COLO829 (cell line): ENCODE data around the gene EPS15.
"Not testable (repeated sequence)": the region's sequence is repeated elsewhere in the genome, so short reads cannot be mapped to it uniquely, and the experiment has no call there.

Experiments
- DNase-seq: peaks from one replicate; pipeline ENCODE4 v3.0.0; 2012; ENCODE audit warnings: low spot score

Gene EPS15

DNA sequence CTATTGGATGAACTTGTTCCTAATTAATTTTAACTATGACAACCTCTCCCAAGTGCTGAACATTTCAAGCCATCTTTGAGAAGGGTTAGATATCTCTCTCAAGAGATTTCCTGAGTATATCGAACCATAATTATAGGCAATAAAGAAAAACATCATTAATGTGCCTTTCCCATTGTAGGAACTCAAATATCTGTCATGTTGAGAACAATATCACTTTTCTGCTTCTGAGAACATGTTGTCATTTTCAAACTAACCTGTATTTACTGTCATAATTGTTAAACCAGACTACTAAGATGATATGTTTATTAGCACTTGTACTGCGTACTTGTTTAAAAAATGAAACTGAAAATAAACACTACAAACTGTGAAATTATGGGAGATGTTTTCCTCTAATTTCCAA, 4.3 kb downstream of the EPS15 start:
- DNase-seq, result no peak

- DNase-seq, result no peak
Measured at GRCh38 chr1:51512606-51513005, 6.5 kb downstream of the EPS15 start.

DNA sequence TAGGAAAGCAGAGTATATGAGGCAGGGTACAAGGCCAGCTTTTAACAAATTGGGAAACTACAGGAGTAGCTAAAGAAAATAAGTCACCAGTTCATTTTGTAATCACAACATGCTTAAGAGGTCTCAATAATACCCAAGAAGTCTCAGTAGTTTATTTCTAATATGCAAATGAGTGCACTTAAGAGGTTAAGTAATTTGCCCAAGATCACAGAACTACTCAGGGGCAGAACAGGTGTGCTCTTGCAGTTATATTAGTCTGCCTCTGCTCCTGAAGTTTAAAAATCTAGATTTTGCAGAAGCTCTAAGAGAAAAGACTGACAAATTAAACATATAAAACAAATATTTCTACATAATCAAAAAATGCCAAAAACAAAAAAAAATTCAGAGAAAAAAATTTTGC, 6.9 kb downstream of the EPS15 start:
- DNase-seq, result no peak

DNA sequence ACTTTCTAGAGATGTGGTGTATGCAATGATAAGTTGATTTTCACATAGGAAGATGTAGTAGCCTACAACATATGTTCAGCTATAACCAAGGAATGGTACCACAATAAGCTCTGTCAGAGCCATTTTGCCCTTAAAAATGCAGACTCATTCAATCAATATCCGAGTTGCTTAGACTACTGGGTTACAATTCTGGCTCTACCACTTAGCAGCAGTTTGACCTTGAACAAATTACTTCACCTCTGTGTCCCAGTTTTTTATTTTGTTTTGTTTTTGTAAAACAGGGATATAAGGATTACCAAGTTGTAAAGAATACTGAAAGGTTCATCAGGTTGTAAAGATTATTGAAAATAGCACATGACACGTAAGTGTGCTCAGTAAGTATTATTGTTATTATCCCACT, 9.3 kb downstream of the EPS15 start:
- no peak for DNase-seq

DNA sequence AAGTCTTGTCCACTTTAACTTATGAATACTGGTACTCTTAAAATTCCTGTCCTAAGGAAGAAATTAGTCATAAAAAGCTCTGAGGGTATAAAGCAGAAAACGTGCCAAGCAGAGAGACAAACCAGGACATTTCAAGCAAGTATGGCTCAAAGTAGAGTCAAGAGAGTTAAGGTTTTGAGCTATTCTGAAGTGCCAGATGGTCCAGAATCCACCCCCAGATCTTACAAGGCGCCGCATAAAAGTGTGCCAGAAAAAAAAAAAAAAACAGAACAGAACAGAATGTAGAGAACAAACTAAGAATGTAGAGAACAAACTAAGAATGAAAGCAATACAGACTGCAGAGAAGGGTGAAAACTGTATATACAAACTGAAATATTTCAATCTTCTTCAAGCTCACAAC, 12.5 kb downstream of the EPS15 start:
- peak; percentile 45 for DNase-seq

DNA sequence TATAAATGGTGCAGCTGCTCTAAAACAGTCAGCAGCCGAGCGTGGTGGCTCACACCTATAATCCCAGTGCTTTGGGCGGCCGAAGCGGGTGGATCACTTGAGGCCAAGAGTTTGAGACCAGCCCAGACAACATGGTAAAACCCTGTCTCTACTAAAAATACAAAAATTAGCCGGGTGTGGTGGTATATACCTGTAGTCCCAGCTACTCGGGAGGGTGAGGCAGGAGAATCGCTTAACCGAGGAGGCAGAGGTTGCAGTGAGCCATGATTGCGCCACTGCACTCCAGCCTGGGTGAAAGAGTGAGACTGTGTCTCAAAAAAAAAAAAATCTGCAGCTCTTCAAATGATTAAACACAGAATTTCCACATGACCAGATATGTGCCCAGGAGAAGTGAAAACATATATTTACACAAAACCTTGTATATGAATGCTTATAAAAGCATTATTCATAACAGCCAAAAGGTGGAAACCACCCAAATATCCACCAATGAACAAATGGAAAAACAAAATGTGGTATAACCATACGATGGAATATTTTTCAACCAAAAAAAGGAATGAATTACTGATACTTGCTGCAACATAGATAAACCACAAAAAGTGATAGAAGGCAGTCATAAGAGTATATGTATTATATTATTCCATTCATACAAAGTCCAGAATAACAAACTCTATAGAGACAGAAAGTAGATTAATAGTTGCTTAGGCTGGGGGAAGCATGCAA, 14.1 kb downstream of the EPS15 start:
- no peak for DNase-seq

DNA sequence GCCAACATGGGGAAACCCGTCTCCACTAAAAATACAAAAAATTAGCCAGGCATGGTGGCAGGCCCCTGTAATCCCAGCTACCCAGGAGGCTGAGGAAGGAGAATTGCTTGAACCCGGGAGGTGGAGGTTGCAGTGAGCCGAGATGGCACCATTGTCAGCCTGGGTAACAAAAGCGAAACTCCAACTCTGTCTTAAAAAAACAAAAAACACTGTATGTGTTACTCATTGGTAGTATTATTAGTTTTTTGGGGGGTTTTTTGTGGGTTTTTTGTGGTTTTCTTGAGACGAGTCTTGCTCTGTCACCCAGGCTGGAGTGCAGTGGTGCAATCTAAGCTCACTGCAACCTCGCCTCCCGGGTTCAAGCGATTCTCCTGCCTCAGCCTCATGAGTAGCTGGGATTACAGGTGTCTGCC, 17.8 kb downstream of the EPS15 start:
- not testable (repeated sequence) for DNase-seq

GRCh38 chr1:51499694-51500093, 19.4 kb downstream of the EPS15 start:
- DNase-seq, result no peak

- no peak for DNase-seq
Measured at GRCh38 chr1:51498924-51499323, 20.1 kb downstream of the EPS15 start.

- no peak for DNase-seq
Measured at GRCh38 chr1:51497340-51497739, 21.7 kb downstream of the EPS15 start.

- no peak for DNase-seq
Measured at GRCh38 chr1:51494138-51494830, 24.8 kb downstream of the EPS15 start.

- DNase-seq, result no peak
Measured at GRCh38 chr1:51491166-51491981, 27.7 kb downstream of the EPS15 start.

DNA sequence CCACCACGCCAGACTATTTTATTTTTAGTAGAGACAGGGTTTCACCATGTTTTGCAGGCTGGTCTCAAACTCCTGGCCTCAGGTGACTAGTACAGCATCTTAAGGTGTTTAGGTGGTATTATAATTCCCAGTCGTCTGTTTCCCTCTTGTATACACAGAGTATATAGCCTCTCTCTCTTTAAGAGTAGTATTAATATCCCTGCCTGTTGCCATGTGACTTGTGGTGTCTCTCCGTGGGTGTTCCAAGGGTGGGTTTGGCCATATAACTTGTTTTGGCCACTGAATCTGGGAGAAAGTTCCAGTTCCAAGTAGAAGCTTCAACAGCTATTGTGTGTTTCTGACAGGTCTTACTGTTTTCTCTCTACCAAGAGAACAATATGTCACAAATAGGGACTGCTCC, 29.6 kb downstream of the EPS15 start:
- no peak for DNase-seq

DNA sequence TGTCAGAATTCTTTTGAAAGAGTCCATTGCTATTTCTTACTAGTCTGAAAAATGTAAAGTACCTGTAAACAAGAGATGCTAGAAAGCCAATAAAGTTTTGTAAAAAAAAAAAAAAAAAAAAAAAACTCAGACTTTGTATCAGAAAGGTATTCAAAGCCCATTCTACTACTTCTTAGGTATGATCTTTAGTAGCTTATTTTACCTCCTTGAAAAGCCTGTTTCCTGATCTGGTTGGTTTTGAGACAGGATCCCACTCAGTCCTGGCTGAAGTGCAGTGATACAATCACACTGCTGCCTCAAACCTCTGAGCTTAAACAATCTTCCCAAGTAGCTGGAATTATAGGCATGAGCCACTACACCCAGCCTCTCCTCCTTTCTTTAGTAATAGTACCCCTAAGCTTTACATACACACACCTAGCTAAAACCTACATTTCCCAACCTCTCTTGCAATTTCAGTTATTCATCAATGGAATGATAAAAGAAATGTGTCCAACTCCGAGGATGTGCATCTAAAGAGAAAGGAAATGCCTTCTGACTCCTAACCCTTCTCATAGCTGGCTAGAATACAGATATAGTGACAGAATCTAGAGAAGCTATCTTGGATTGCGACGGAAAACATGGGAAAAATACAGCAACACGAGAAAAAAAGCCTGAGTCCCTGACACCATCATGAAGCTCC, 30.6 kb downstream of the EPS15 start:
- DNase-seq, result no peak

- DNase-seq, result no peak
Measured at GRCh38 chr1:51487628-51488027, 31.4 kb downstream of the EPS15 start.

- no peak for DNase-seq
Measured at GRCh38 chr1:51484591-51484990, 34.5 kb downstream of the EPS15 start.

DNA sequence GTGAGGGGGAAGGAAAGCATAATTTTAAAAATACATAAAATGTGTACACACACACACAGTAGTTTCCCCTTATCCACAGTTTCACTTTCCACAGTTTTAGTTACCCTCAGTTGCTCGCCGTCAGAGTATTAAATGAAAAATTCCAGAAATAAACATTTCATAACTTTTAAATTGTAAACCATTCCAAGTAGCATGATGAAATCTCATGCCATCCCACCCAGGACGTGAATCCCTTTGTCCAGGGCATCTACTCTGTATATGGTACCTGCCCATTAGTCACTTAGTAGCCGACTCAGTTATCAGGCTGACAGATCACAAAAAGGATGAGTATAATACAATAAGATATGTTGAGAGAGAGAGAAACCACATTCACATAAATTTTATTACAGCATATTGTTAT, 36.2 kb downstream of the EPS15 start:
- DNase-seq, result no peak

DNA sequence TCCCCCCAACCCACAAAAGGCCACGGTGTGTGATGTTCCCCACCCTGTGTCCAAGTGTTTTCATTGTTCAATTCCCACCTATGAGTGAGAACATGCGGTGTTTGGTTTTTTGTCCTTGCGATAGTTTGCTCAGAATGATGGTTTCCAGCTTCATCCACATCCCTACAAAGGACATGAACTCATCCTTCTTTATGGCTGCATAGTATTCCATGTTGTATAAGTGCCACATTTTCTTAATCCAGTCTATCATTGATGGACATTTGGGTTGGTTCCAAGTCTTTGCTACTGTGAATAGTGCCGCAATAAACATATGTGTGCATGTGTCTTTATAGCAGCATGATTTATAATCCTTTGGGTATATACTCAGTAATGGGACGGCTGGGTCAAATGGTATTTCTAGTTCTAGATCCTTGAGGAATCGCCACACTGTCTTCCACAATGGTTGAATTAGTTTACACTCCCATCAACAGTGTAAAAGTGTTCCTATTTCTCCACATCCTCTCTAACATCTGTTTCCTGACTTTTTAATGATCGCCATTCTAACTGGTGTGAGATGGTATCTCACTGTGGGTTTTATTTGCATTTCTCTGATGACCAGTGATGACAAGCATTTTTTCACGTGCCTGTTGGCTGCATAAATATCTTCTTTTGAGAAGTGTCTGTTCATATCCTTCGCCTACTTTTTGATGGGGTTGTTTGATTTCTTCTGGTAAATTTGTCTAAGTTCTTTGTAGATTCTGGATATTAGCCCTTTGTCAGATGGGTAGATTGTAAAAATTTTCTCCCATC, 44.0 kb downstream of the EPS15 start:
- not testable (repeated sequence) for DNase-seq

DNA sequence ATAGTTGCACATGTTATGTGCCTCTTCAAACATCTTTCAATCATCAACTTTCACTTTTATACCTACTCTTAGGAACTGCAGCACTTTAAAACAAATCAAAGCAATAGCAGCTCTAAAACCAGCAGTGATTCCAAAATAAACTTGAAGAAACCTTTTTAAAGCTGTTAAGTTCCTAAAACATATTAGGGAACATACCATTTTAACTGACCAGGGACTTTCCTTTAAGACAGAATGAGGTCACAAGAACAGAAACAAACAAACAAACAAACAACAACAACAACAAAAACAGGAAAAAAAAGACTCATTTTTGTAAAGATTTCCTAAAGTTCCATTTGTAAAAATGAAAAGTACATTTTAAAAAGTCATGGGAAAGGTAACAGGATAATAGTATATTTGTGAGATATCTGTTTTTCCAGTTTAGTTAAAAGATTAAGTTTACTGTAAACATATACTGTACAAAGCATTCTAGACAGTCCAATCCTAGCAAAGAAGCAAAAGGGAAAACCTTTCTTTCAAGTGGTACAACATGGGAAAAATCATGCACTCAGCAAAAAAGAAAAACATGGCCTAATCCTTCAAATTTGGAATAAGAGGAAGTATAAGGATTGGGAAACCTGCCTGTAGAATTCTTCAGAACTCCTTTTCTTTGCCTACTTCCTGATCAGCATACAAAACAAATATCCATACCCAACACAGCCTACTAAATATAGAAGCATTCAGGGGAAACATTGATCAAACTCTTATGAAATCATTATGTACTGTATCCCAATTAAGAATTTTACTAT, 45.5 kb downstream of the EPS15 start:
- DNase-seq, result no peak

DNA sequence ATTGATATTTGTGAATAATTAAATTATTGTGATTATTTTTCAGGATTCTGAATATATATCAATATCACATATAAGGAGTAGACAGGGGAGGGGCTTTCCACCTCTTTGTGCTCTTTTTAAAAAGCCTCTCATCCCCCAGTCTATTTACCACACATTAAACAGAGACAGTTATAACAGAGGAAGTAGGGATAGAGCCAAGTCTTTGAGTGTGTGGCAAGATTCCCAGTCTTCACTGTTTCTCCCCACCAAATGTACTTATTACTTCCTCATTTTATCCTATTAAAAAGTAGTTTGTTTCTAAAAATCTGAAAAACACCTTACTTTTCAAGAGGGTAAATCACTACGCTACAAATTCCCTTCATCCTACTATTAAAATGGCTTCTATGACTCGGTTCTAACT, 46.7 kb downstream of the EPS15 start:
- DNase-seq, result no peak

DNA sequence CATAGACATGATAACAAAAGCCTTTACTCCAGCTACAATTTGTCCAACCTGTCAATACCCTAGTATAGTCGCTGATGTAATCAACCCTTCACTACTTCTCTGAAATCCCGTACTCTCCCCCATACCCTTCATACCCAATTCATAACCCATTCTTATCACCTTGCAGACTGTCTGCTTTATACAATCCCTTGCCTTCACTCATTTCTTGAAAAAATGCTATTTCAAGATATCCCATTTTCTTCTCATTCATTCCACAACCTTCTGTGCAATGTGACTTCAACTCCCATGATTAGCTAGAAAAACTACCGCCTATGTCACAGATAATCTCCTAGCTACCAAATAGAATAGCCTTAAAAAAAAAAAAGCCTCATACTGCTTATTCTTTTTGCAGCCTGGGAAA, 49.5 kb downstream of the EPS15 start:
- DNase-seq, result no peak
